IPS DF 6.9 (cell line): Measurements from ENCODE around the gene TMC8.

Experiments
- DNase-seq: peaks from one replicate; pipeline ENCODE4 v3.0.0-alpha.2; 2013; ENCODE audit warnings: low read depth, low spot score
- H3K27ac ChIP-seq: one replicate; pipeline ENCODE4 v1.5.1; 2013; ENCODE audit warnings: low read length, control low read depth
- H3K27me3 ChIP-seq: 2 replicates; pipeline ENCODE4 v1.6.1; 2013; ENCODE audit warnings: mild to moderate bottlenecking, low read length; ENCODE audit not compliant: control insufficient read depth, insufficient read depth
- H3K36me3 ChIP-seq: 2 replicates; pipeline ENCODE4 v1.6.1; 2013; ENCODE audit warnings: low read length; ENCODE audit not compliant: control insufficient read depth, insufficient read depth
- H3K4me1 ChIP-seq: 2 replicates; pipeline ENCODE4 v1.6.1; 2013; ENCODE audit warnings: low read length; ENCODE audit not compliant: control insufficient read depth, insufficient read depth
- H3K4me3 ChIP-seq: 2 replicates; pipeline ENCODE4 v1.5.1; 2013; ENCODE audit warnings: mild to moderate bottlenecking, low read length
- H3K9me3 ChIP-seq: 2 replicates; pipeline ENCODE4 v1.6.1; 2013; ENCODE audit warnings: low read length, inconsistent platforms; ENCODE audit not compliant: control insufficient read depth, insufficient read depth
- WGBS: extraction: QIAGEN DNeasy Blood & Tissue Kit; methylation state at CpG from one replicate; pipeline ENCODE4 v1.1.7; 2013; ENCODE audit warnings: mixed read lengths, missing lambda C conversion rate; ENCODE audit not compliant: insufficient read length, insufficient coverage; 5-methylcytosine and 5-hydroxymethylcytosine counted together

TMC8 gene

GRCh38 chr17:78144736-78145641 is 14.4 kb downstream of the TMC8 start:
- no peak overlapping the region for H3K27ac ChIP-seq
- H3K4me1 ChIP-seq = no peaks in the 10 kb centered on the region
- no peak for DNase-seq
- no peaks in the 10 kb centered on the region for H3K36me3 ChIP-seq
- no CpG with 5 or more reads among the region's 18 CpGs for WGBS
- H3K9me3 ChIP-seq = no peaks in the 10 kb centered on the region
- H3K27me3 ChIP-seq = no peaks in the 10 kb centered on the region
- H3K4me3 ChIP-seq = no peak overlapping the region

GRCh38 chr17:78146471-78146869 is 15.9 kb downstream of the TMC8 start:
- no CpG with 5 or more reads among the region's 7 CpGs for WGBS
- H3K4me1 ChIP-seq = no peaks in the 10 kb centered on the region
- H3K9me3 ChIP-seq = no peaks in the 10 kb centered on the region
- H3K27ac ChIP-seq = no peak overlapping the region
- H3K27me3 ChIP-seq = no peaks in the 10 kb centered on the region
- no peak overlapping the region for H3K4me3 ChIP-seq
- DNase-seq = no peak
- H3K36me3 ChIP-seq = no peaks in the 10 kb centered on the region

GRCh38 chr17:78146881-78147280 is 16.3 kb downstream of the TMC8 start:
- DNase-seq = no peak
- no CpG with 5 or more reads among the region's 6 CpGs for WGBS
- H3K27me3 ChIP-seq = no peaks in the 10 kb centered on the region
- H3K9me3 ChIP-seq = no peaks in the 10 kb centered on the region
- no peak overlapping the region for H3K4me3 ChIP-seq
- H3K36me3 ChIP-seq = no peaks in the 10 kb centered on the region
- H3K4me1 ChIP-seq = no peaks in the 10 kb centered on the region
- no peak overlapping the region for H3K27ac ChIP-seq

GRCh38 chr17:78147315-78147998 is 16.9 kb downstream of the TMC8 start:
- no peak overlapping the region for H3K4me3 ChIP-seq
- no peaks in the 10 kb centered on the region for H3K36me3 ChIP-seq
- H3K27ac ChIP-seq = no peak overlapping the region
- no peak for DNase-seq
- H3K27me3 ChIP-seq = no peaks in the 10 kb centered on the region
- H3K4me1 ChIP-seq = no peaks in the 10 kb centered on the region
- WGBS = no CpG with 5 or more reads among the region's 8 CpGs
- H3K9me3 ChIP-seq = no peaks in the 10 kb centered on the region

- no CpG with 5 or more reads among the region's 14 CpGs for WGBS
- Histone ChIP-seq H3K27ac (no peak overlapping the region), H3K36me3 (no peaks in the 10 kb centered on the region), H3K27me3 (no peaks in the 10 kb centered on the region), H3K4me3 (no peak overlapping the region), H3K4me1 (no peaks in the 10 kb centered on the region), H3K9me3 (no peaks in the 10 kb centered on the region)
- no peak for DNase-seq
Observed at GRCh38 chr17:78148286-78149016, 17.9 kb downstream of the TMC8 start.

GRCh38 chr17:78151514-78152008 is 21.0 kb downstream of the TMC8 start:
- Histone ChIP-seq H3K27me3 (no peaks in the 10 kb centered on the region), H3K4me1 (no peaks in the 10 kb centered on the region), H3K36me3 (no peaks in the 10 kb centered on the region), H3K27ac (no peak overlapping the region), H3K9me3 (no peaks in the 10 kb centered on the region), H3K4me3 (no peak overlapping the region)
- no CpG with 5 or more reads among the region's 7 CpGs for WGBS
- DNase-seq = no peak

- H3K27ac ChIP-seq = no peak overlapping the region
- no peaks in the 10 kb centered on the region for H3K4me1 ChIP-seq
- H3K36me3 ChIP-seq = no peaks in the 10 kb centered on the region
- H3K9me3 ChIP-seq = no peaks in the 10 kb centered on the region
- no peak overlapping the region for H3K4me3 ChIP-seq
- WGBS = no CpG with 5 or more reads among the region's 11 CpGs
- H3K27me3 ChIP-seq = no peaks in the 10 kb centered on the region
- DNase-seq = no peak
Observed at GRCh38 chr17:78154903-78155811, 24.6 kb downstream of the TMC8 start.

- no CpG with 5 or more reads among the region's 10 CpGs for WGBS
Observed at GRCh38 chr17:78159575-78160158, 29.1 kb downstream of the TMC8 start.

GRCh38 chr17:78163881-78164747 is 33.5 kb downstream of the TMC8 start:
- Histone ChIP-seq H3K27me3 (no peaks in the 10 kb centered on the region), H3K4me3 (no peak overlapping the region), H3K4me1 (peaks cover 3% of the 10 kb centered on the region; the same call in 1 of the 2 replicates), H3K9me3 (no peaks in the 10 kb centered on the region), H3K36me3 (no peaks in the 10 kb centered on the region), H3K27ac (no peak overlapping the region)
- no peak for DNase-seq
- no CpG with 5 or more reads among the region's 22 CpGs for WGBS

More at GRCh38 chr17:78159575-78160158, 29.1 kb downstream of the TMC8 start:
- Histone ChIP-seq H3K9me3 (no peaks in the 10 kb centered on the region), H3K4me3 (no peak overlapping the region), H3K36me3 (no peaks in the 10 kb centered on the region), H3K27ac (no peak overlapping the region), H3K4me1 (no peaks in the 10 kb centered on the region), H3K27me3 (no peaks in the 10 kb centered on the region)
- DNase-seq = no peak
